ENCODE measurements around the gene DAO.
"Not testable (repeated sequence)": the region's sequence is repeated elsewhere in the genome, so short reads cannot be mapped to it uniquely, and the experiment has no call there.

The DAO gene

DNA sequence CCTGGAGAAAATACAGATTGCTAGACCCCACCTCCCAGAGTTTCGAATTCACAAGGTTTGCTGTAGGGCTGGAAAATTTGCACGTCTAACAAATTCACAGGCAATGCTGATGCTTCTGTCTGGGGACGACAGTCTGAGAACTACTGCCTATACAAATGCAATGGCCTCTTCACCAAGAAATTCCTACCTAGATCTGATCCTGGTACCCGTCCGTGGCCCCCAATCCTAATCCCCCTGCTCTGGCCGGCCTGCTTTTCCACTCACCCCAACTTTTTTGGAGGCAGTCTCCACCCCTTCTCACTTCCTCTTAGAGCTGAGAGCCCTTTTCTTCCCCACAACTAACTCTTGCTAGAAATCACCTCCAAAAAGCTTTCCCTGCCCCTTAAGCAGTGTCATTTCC, 19.4 kb upstream of the DAO start:
- TF ChIP-seq, protein P1, sequence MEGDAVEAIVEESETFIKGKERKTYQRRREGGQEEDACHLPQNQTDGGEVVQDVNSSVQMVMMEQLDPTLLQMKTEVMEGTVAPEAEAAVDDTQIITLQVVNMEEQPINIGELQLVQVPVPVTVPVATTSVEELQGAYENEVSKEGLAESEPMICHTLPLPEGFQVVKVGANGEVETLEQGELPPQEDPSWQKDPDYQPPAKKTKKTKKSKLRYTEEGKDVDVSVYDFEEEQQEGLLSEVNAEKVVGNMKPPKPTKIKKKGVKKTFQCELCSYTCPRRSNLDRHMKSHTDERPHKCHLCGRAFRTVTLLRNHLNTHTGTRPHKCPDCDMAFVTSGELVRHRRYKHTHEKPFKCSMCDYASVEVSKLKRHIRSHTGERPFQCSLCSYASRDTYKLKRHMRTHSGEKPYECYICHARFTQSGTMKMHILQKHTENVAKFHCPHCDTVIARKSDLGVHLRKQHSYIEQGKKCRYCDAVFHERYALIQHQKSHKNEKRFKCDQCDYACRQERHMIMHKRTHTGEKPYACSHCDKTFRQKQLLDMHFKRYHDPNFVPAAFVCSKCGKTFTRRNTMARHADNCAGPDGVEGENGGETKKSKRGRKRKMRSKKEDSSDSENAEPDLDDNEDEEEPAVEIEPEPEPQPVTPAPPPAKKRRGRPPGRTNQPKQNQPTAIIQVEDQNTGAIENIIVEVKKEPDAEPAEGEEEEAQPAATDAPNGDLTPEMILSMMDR (IDR thresholded peaks at IDR 0.05) = no peak
- peaks cover under 1% of the 10 kb centered on the region for H3K36me3 Mint-ChIP-seq (ENCODE audit: low read depth)
- no peak overlapping the region for H3K4me3 Mint-ChIP-seq
- no peak for DNase-seq
- H3K27ac Mint-ChIP-seq = peak overlapping the region; percentile 7
- H3K4me1 Mint-ChIP-seq = peaks cover 37% of the 10 kb centered on the region
- peaks cover 10% of the 10 kb centered on the region for H3K9me3 Mint-ChIP-seq
- peaks cover 14% of the 10 kb centered on the region for H3K27me3 Mint-ChIP-seq (ENCODE audit: low read depth, poor library complexity)

DNA sequence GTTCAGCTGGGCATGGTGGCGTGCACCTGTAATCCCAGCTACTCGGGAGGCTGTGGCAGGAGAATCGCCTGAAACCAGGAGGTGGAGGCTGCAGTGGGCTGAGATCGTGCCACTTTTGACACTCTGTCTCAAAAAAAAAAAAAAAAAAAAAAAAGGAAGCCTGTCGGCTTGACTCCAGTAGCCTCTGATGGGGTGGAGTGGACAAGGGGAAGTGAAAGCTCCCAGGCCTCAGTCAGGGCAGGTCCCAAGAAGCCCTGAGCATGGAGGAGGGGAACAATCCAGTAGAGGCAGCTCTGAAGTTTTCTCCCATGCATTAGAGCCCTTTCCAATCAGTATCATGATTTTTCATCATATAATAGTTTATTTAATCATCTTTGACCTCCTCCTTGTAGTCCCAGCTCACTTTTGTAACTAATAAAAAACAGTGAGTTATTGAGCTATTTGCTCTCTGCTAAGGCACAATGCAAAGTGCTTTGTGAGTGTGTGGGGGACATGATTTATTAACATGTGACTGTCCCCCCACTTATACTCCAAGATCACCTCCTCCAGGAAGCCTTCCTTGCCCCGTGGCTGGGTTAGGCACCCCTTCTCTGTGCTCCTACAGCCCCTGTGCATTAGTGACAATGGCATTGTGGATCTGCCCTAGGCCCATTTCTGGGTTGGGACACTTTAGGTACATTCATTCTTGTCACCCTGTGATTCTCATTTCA, 17.9 kb upstream of the DAO start:
- no peak overlapping the region for H3K27ac Mint-ChIP-seq
- peaks cover 14% of the 10 kb centered on the region for H3K27me3 Mint-ChIP-seq (ENCODE audit: low read depth, poor library complexity)
- no peak for DNase-seq
- H3K4me1 Mint-ChIP-seq = peaks cover 21% of the 10 kb centered on the region
- H3K36me3 Mint-ChIP-seq (ENCODE audit: low read depth) = no peaks in the 10 kb centered on the region
- TF ChIP-seq, protein P1 (IDR thresholded peaks at IDR 0.05) = no peak
- H3K9me3 Mint-ChIP-seq = peaks cover 10% of the 10 kb centered on the region
- no peak overlapping the region for H3K4me3 Mint-ChIP-seq

DNA sequence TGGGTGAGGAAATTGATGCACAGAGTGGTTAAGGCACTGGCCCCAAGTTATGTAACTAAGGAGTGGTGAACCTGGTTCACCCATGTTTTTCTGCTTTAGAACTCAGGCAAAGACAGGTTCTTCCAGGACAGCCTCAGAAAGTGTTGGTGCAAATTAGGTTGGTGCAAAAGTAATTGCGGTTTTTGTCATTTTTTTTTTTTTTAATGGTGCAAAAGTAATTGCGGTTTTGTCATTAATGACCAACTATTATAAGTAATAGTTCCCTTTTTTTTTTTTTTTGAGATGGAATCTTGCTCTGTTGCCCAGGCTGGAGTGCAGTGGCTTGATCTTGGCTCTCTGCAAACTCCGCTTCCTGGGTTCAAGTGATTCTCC, 17.3 kb upstream of the DAO start:
- H3K9me3 Mint-ChIP-seq = peaks cover 10% of the 10 kb centered on the region
- DNase-seq = no peak
- peaks cover 21% of the 10 kb centered on the region for H3K4me1 Mint-ChIP-seq
- peaks cover 14% of the 10 kb centered on the region for H3K27me3 Mint-ChIP-seq (ENCODE audit: low read depth, poor library complexity)
- no peak overlapping the region for H3K27ac Mint-ChIP-seq
- no peaks in the 10 kb centered on the region for H3K36me3 Mint-ChIP-seq (ENCODE audit: low read depth)
- no peak overlapping the region for H3K4me3 Mint-ChIP-seq
- TF ChIP-seq, protein P1 (IDR thresholded peaks at IDR 0.05) = no peak

DNA sequence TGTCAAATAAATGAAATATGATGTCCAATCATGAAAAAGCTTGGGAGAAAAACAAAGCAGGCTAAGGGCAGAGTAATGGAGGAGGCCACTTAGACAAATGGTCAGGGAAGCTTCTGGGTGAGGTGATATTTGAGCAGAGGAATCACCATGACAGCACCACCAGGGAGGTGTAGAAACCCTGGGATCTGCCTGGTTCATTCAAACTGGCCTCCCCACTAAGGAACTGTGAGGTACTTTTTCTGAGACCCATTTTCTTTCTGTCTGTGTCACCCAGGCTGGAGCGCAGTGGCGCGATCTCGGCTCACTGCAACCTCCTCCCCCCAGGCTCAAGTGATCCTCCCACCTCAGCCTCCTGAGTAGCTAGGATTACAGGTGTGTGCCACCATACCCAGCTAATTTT, 14.7 kb upstream of the DAO start:
- Mint-ChIP-seq H3K27ac (no peak overlapping the region), H3K27me3 (ENCODE audit: low read depth, poor library complexity) (peaks cover 21% of the 10 kb centered on the region), H3K4me3 (no peak overlapping the region), H3K36me3 (ENCODE audit: low read depth) (no peaks in the 10 kb centered on the region), H3K9me3 (peaks cover 15% of the 10 kb centered on the region), H3K4me1 (peaks cover 4% of the 10 kb centered on the region)
- TF ChIP-seq, protein P1 (IDR thresholded peaks at IDR 0.05) = no peak
- DNase-seq = no peak

DNA sequence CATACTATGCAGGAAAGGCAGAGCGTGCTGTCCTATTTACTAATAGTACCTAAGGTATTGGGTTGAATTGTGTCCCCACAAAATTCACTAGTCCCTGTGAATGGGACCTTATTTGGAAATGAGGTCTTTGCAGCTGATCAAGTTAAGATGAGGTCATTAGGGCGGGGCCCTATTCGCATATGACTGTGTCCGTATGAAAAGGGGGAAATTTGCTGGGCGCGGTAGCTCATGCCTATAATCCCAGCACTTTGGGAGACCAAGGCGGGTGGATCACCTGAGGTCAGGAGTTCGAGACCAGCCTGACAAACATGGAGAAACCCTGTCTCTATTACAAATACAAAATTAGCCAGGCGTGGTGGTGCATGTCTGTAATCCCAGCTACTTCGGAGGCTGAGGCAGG, 13.8 kb upstream of the DAO start:
- not testable (repeated sequence) for H3K4me3 Mint-ChIP-seq

DNA sequence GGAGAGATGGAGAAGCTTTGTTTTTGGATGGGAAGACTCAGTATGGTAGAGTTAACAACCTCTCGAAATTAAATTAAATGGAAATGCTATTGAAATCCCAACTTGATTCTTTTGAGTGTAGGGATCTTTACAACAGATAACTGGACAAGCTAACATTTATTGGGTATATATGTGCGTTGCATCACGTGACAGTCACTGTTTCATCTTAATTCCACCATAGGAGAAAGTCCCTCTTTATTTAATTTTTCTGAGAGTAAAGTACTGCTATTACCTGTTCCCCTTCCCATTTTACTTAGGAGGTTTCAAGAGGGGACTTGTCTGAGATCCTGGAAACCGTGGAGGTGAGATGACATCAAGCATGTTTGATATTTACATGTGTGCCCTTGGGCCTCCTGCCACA, 11.1 kb upstream of the DAO start:
- no peak overlapping the region for H3K4me3 Mint-ChIP-seq
- DNase-seq = no peak
- peaks cover 1% of the 10 kb centered on the region for H3K4me1 Mint-ChIP-seq
- H3K27ac Mint-ChIP-seq = no peak overlapping the region
- H3K36me3 Mint-ChIP-seq (ENCODE audit: low read depth) = no peaks in the 10 kb centered on the region
- peaks cover 9% of the 10 kb centered on the region for H3K9me3 Mint-ChIP-seq
- TF ChIP-seq, protein P1 (IDR thresholded peaks at IDR 0.05) = no peak
- H3K27me3 Mint-ChIP-seq (ENCODE audit: low read depth, poor library complexity) = peaks cover 7% of the 10 kb centered on the region

More for the DNA sequence above, 13.8 kb upstream of the DAO start:
- H3K36me3 Mint-ChIP-seq (ENCODE audit: low read depth); H3K27ac Mint-ChIP-seq; DNase-seq; H3K4me1 Mint-ChIP-seq: not testable (repeated sequence)
- Mint-ChIP-seq H3K9me3 (peaks cover 15% of the 10 kb centered on the region), H3K27me3 (ENCODE audit: low read depth, poor library complexity) (peaks cover 16% of the 10 kb centered on the region)
